Activated CD8-positive, alpha-beta T cell treated with anti-CD3 and anti-CD28 coated beads for 36 hours (primary cell): ENCODE data around the gene ABCA4. TPM values are rescaled to one million over a fixed set of nuclear protein-coding genes. Genes with fewer than 3 reads are reported as not detected.
"Not testable (repeated sequence)": the region's sequence is repeated elsewhere in the genome, so short reads cannot be mapped to it uniquely, and the experiment has no call there.

Experiments
- ATAC-seq: fragments of 200-7000 bp; cut with Tn5 transposase; one replicate; pipeline ENCODE4 v1.10.0; 2021; ENCODE audit warnings: mild to moderate bottlenecking, moderate library complexity
- CTCF ChIA-PET: fragments of 350-600 bp; sonication (Branson Sonifier 250); formaldehyde crosslinking; loops from one replicate; lab custom pipeline; 2021; ENCODE audit warnings: antibody characterized with exemption; lab: Charles Lee
- POLR2A ChIA-PET: fragments of 350-600 bp; sonication (Branson Sonifier 250); formaldehyde crosslinking; loops from one replicate; lab custom pipeline; 2021; ENCODE audit warnings: antibody characterized with exemption; lab: Charles Lee
- DNase-seq: peaks from one replicate; pipeline ENCODE4 v3.0.0-alpha.2; 2020
- H3K27ac Mint-ChIP-seq: one replicate; pipeline ENCODE4 v1.8.0; 2021; ENCODE audit warnings: mild to moderate bottlenecking, mixed read lengths
- H3K27me3 Mint-ChIP-seq: one replicate; pipeline ENCODE4 v1.8.0; 2021; ENCODE audit warnings: mixed read lengths
- H3K36me3 Mint-ChIP-seq: one replicate; pipeline ENCODE4 v1.8.0; 2021; ENCODE audit warnings: low read depth, mixed read lengths
- H3K4me1 Mint-ChIP-seq: one replicate; pipeline ENCODE4 v1.8.0; 2021; ENCODE audit warnings: low read depth, mixed read lengths
- H3K4me3 Mint-ChIP-seq: one replicate; pipeline ENCODE4 v1.8.0; 2021; ENCODE audit warnings: mild to moderate bottlenecking, moderate library complexity, mixed read lengths
- H3K9me3 Mint-ChIP-seq: one replicate; pipeline ENCODE4 v1.8.0; 2021; ENCODE audit warnings: mixed read lengths
- intact Hi-C: fragments of 100-400 bp; cut with micrococcal nuclease; formaldehyde crosslinking; loops from one replicate; pipeline ENCODE4 v1.10.0; 2022
- total RNA-seq, 2 experiments: library from RNA; stranded (reverse); gene quantifications; one replicate each; pipeline ENCODE4 v1.2.3, GENCODE V29; 2021
- TF ChIP-seq, protein P1 (sequence below): fragments of 200-600 bp; IDR thresholded peaks from one replicate; pipeline ENCODE4 v1.8.0; 2022; ENCODE audit warnings: antibody characterized with exemption, mild to moderate bottlenecking

The ABCA4 gene
- total RNA-seq, 2 experiments from 2014 or later: not detected

DNA sequence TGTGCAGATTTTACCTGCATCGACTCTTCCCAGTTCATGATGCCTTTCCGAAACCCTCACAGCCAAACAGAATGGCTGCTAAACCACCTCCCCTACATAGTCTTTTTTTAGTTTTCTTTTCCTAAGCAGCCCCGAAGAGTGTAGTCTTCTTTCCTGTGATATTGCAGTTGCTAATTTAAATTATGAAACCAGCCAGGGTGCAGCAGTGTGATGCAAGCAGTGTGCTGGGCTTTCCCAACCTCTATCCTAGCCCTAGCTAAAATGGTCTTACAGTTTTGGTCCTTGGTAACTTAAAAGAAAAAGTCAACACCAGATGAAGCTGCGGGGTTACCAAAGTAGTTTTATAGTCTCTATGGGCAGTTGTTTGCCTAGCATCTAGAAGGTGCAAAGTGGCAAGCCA, 129.7 kb downstream of the ABCA4 start:
- intact Hi-C loops: no loop called here
- TF ChIP-seq, protein P1, sequence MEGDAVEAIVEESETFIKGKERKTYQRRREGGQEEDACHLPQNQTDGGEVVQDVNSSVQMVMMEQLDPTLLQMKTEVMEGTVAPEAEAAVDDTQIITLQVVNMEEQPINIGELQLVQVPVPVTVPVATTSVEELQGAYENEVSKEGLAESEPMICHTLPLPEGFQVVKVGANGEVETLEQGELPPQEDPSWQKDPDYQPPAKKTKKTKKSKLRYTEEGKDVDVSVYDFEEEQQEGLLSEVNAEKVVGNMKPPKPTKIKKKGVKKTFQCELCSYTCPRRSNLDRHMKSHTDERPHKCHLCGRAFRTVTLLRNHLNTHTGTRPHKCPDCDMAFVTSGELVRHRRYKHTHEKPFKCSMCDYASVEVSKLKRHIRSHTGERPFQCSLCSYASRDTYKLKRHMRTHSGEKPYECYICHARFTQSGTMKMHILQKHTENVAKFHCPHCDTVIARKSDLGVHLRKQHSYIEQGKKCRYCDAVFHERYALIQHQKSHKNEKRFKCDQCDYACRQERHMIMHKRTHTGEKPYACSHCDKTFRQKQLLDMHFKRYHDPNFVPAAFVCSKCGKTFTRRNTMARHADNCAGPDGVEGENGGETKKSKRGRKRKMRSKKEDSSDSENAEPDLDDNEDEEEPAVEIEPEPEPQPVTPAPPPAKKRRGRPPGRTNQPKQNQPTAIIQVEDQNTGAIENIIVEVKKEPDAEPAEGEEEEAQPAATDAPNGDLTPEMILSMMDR: no peak
- Mint-ChIP-seq H3K9me3 (no peaks in the 10 kb centered on the region), H3K4me1 (no peaks in the 10 kb centered on the region), H3K36me3 (no peaks in the 10 kb centered on the region), H3K27ac (no peak overlapping the region), H3K4me3 (no peak overlapping the region), H3K27me3 (peaks cover 19% of the 10 kb centered on the region)
- DNase-seq (no peak), ATAC-seq (no peak)
- ChIA-PET CTCF (no interaction called here), POLR2A (interaction anchor here (0.7 kb wide), 1 partner anchor 21 kb away, joined by 3 read pairs; no protein-coding TSS in a partner anchor)

- H3K9me3 Mint-ChIP-seq, H3K4me1 Mint-ChIP-seq, ATAC-seq, DNase-seq, intact Hi-C loops, H3K4me3 Mint-ChIP-seq, H3K27ac Mint-ChIP-seq, POLR2A ChIA-PET, CTCF ChIA-PET, H3K36me3 Mint-ChIP-seq: not testable (repeated sequence)
- peaks cover 15% of the 10 kb centered on the region for H3K27me3 Mint-ChIP-seq
These were observed 130.5 kb downstream of the ABCA4 start for GRCh38 chr1:93990477-93990876.

DNA sequence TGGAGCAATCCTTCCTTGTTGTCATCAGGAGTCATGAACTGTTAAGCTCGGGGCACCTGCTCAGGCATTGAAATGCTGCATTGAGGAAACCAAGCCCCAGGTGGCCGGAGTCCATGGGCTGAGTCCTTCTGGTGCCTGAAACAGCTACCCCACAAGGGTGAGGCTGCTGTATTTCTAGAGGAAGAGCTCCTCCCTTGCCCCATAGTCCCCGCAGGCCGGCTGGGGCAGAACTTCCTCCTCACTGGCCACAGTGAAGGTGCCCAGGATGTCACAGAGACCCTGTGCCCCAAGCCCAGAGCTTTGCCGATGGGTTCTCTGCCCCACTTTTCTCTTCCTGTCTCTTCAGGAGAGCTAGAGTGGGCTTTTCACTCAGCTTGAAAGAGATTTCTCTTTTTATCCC, 130.9 kb downstream of the ABCA4 start:
- DNase-seq (no peak), ATAC-seq (no peak)
- H3K4me1 Mint-ChIP-seq: no peaks in the 10 kb centered on the region
- no peak overlapping the region for H3K4me3 Mint-ChIP-seq
- intact Hi-C loops: no loop called here
- H3K27me3 Mint-ChIP-seq: peaks cover 15% of the 10 kb centered on the region
- POLR2A ChIA-PET: no interaction called here
- CTCF ChIA-PET: no interaction called here
- H3K27ac Mint-ChIP-seq: no peak overlapping the region
- no peaks in the 10 kb centered on the region for H3K36me3 Mint-ChIP-seq
- H3K9me3 Mint-ChIP-seq: no peaks in the 10 kb centered on the region
- TF ChIP-seq, protein P1: no peak

- intact Hi-C loops: no loop called here
- no peak overlapping the region for H3K27ac Mint-ChIP-seq
- H3K4me3 Mint-ChIP-seq: no peak overlapping the region
- peaks cover 15% of the 10 kb centered on the region for H3K27me3 Mint-ChIP-seq
- no peaks in the 10 kb centered on the region for H3K36me3 Mint-ChIP-seq
- POLR2A ChIA-PET: no interaction called here
- ATAC-seq: no peak
- no peak for DNase-seq
- no peaks in the 10 kb centered on the region for H3K9me3 Mint-ChIP-seq
- CTCF ChIA-PET: interaction anchor here (0.7 kb wide), 1 partner anchor 142 kb away, joined by 3 read pairs; no protein-coding TSS in a partner anchor
- TF ChIP-seq, protein P1: no peak
- no peaks in the 10 kb centered on the region for H3K4me1 Mint-ChIP-seq
These were observed 131.3 kb downstream of the ABCA4 start for GRCh38 chr1:93989601-93990000.

- Mint-ChIP-seq H3K36me3 (no peaks in the 10 kb centered on the region), H3K4me1 (no peaks in the 10 kb centered on the region), H3K9me3 (no peaks in the 10 kb centered on the region), H3K27ac (no peak overlapping the region), H3K4me3 (no peak overlapping the region), H3K27me3 (peaks cover 15% of the 10 kb centered on the region)
- TF ChIP-seq, protein P1: no peak
- ATAC-seq (no peak), DNase-seq (no peak)
- intact Hi-C loops: no loop called here
- CTCF ChIA-PET: interaction anchor here (0.7 kb wide), 1 partner anchor 143 kb away, joined by 3 read pairs; no protein-coding TSS in a partner anchor
- POLR2A ChIA-PET: no interaction called here
These were observed 132.2 kb downstream of the ABCA4 start for GRCh38 chr1:93988634-93989350.
